ENCODE results near the gene RIMS4. TPM values are rescaled to one million over a fixed set of nuclear protein-coding genes. Genes with fewer than 3 reads are reported as not detected.

The RIMS4 gene
- total RNA-seq, 3 donors from 2014 or later: 0.51 to 2.0 (median 1.4) TPM

GRCh38 chr20:44754554-44754953 lies 55.8 kb downstream of the RIMS4 start:
- no peak for DNase-seq

GRCh38 chr20:44752099-44752931 lies 58.0 kb downstream of the RIMS4 start:
- DNase-seq (no peak), ATAC-seq (no peak)
- no peaks in the 10 kb centered on the region for H3K9me3 ChIP-seq
- no peaks in the 10 kb centered on the region for H3K4me1 ChIP-seq (ENCODE audit: low read depth)
- TF ChIP-seq CTCF (IDR thresholded peaks at IDR 0.05): no peak
- no peaks in the 10 kb centered on the region for H3K36me3 ChIP-seq (ENCODE audit: low read depth)
- intact Hi-C loops (cut with DNase I, micrococcal nuclease): no loop called here
- H3K4me3 ChIP-seq: no peak overlapping the region

More at GRCh38 chr20:44754554-44754953, 55.8 kb downstream of the RIMS4 start:
- H3K36me3 ChIP-seq (ENCODE audit: low read depth): no peaks in the 10 kb centered on the region
- no peak overlapping the region for H3K4me3 ChIP-seq
- TF ChIP-seq CTCF (IDR thresholded peaks at IDR 0.05): no peak
- H3K4me1 ChIP-seq (ENCODE audit: low read depth): no peaks in the 10 kb centered on the region
- no peaks in the 10 kb centered on the region for H3K9me3 ChIP-seq
- intact Hi-C loops (cut with DNase I, micrococcal nuclease): no loop called here
- ATAC-seq: no peak

- no peak for TF ChIP-seq CTCF (IDR thresholded peaks at IDR 0.05)
- no peak for ATAC-seq
- Histone ChIP-seq H3K4me1 (ENCODE audit: low read depth) (peaks cover 8% of the 10 kb centered on the region), H3K36me3 (ENCODE audit: low read depth) (no peaks in the 10 kb centered on the region), H3K4me3 (no peak overlapping the region), H3K9me3 (no peaks in the 10 kb centered on the region)
- no peak for DNase-seq
- intact Hi-C loops (cut with DNase I, micrococcal nuclease): no loop called here
Measured at GRCh38 chr20:44750081-44750805, 60.1 kb downstream of the RIMS4 start.

GRCh38 chr20:44748005-44748370 lies 62.4 kb downstream of the RIMS4 start:
- DNase-seq: no peak
- H3K36me3 ChIP-seq (ENCODE audit: low read depth): no peaks in the 10 kb centered on the region

More at GRCh38 chr20:44748005-44748370, 62.4 kb downstream of the RIMS4 start:
- TF ChIP-seq CTCF (IDR thresholded peaks at IDR 0.05): no peak
- peaks cover 8% of the 10 kb centered on the region for H3K4me1 ChIP-seq (ENCODE audit: low read depth)
- no peak for ATAC-seq
- intact Hi-C loops (cut with DNase I, micrococcal nuclease): loop anchor here in 1 of 2 donors (5.0 kb wide), 1 partner anchor 119 kb away; no protein-coding TSS in a partner anchor
- H3K9me3 ChIP-seq: no peaks in the 10 kb centered on the region
- no peak overlapping the region for H3K4me3 ChIP-seq
